Liver (tissue), 9 donors: ENCODE measurements around the gene PLXNA2. TPM values are rescaled to one million over a fixed set of nuclear protein-coding genes. Genes with fewer than 3 reads are reported as not detected.

Source experiments
- DNase-seq: peaks from one replicate; pipeline ENCODE4 v3.0.0-alpha.2; 2017; ENCODE audit warnings: low spot score
- H3K27ac ChIP-seq, 2 donors: one replicate each; pipeline ENCODE4 v1.7.0; 2013; ENCODE audit warnings: inconsistent platforms in 2 of 2, low read length in 2 of 2, control low read depth in 1 of 2, low read depth in 1 of 2, mild to moderate bottlenecking in 1 of 2
- H3K27me3 ChIP-seq, 4 donors: one replicate each; pipeline versions ENCODE4 v1.6.1 to v1.7.0; 2013; ENCODE audit warnings: low read length in 3 of 4, inconsistent platforms in 1 of 4, mild to moderate bottlenecking in 1 of 4, moderate library complexity in 1 of 4; ENCODE audit not compliant: control insufficient read depth in 4 of 4, insufficient read depth in 4 of 4
- H3K36me3 ChIP-seq, 4 donors: one replicate each; pipeline versions ENCODE4 v1.6.1 to v1.7.0; 2013; ENCODE audit warnings: low read length in 3 of 4, mild to moderate bottlenecking in 3 of 4, low read depth in 1 of 4, moderate library complexity in 1 of 4; ENCODE audit not compliant: control insufficient read depth in 4 of 4, insufficient read depth in 3 of 4
- H3K4me1 ChIP-seq, 4 donors: one replicate each; pipeline versions ENCODE4 v1.6.1 to v1.7.0; 2013; ENCODE audit warnings: low read length in 3 of 4, mild to moderate bottlenecking in 3 of 4, moderate library complexity in 1 of 4; ENCODE audit not compliant: control insufficient read depth in 4 of 4, insufficient read depth in 4 of 4
- H3K4me3 ChIP-seq, 3 donors: one replicate each; pipeline versions ENCODE4 v1.6.1 to v1.7.0; 2013; ENCODE audit warnings: low read length in 3 of 3, control low read depth in 1 of 3, low read depth in 1 of 3, mild to moderate bottlenecking in 1 of 3
- H3K9ac ChIP-seq, 2 donors: one replicate each; pipeline ENCODE4 v1.7.0; 2013; ENCODE audit warnings: low read length in 2 of 2, mild to moderate bottlenecking in 2 of 2, moderate library complexity in 2 of 2, control low read depth in 1 of 2, low read depth in 1 of 2
- H3K9me3 ChIP-seq, 4 donors: one replicate each; pipeline versions ENCODE4 v1.6.1 to v1.7.0; 2013; ENCODE audit warnings: low read length in 3 of 4; ENCODE audit not compliant: control insufficient read depth in 4 of 4
- FOXA1 ChIP-seq: IDR thresholded peaks from 2 replicates; pipeline ENCODE4 v1.6.1; 2016; ENCODE audit warnings: antibody characterized with exemption
- FOXA2 ChIP-seq: IDR thresholded peaks from 2 replicates; pipeline ENCODE4 v1.6.1; 2016; ENCODE audit warnings: antibody characterized with exemption
- HNF4G ChIP-seq: IDR thresholded peaks from 2 replicates; pipeline ENCODE4 v1.6.1; 2016; ENCODE audit warnings: antibody characterized with exemption
- JUND ChIP-seq, 2 donors: IDR thresholded peaks; 2 replicates each; pipeline ENCODE4 v1.6.1; 2016; ENCODE audit warnings: antibody characterized with exemption in 2 of 2
- NR2F2 ChIP-seq: IDR thresholded peaks from 2 replicates; pipeline ENCODE4 v1.6.1; 2016; ENCODE audit warnings: antibody characterized with exemption
- TAF1 ChIP-seq: conservative IDR thresholded peaks from 2 replicates; pipeline ENCODE4 v1.6.1; 2016; ENCODE audit warnings: antibody characterized with exemption, mild to moderate bottlenecking
- YY1 ChIP-seq: IDR thresholded peaks from 2 replicates; pipeline ENCODE4 v1.6.1; 2016; ENCODE audit warnings: antibody characterized with exemption, mild to moderate bottlenecking
- WGBS: extraction: QIAGEN DNeasy Blood & Tissue Kit; methylation state at CpG from one replicate; pipeline ENCODE4 v1.1.7; 2013; 5-methylcytosine and 5-hydroxymethylcytosine counted together
- polyA plus RNA-seq, 2 donors: library from polyadenylated mRNA; stranded (reverse) in 1 of 2; unstranded in 1 of 2; fragments of 200-250 nt in 1 of 2; fragments of >200 nt in 1 of 2; fragmentation: Nextera tagmentation in 1 of 2; extraction: Ambion mirVana in 1 of 2; gene quantifications; one replicate each; pipeline versions ENCODE4 v1.2.1 to v1.2.3, GENCODE V29; 2013 to 2015
- total RNA-seq, 2 donors: library from RNA; depleted of rRNA; stranded (reverse); fragments of >200 nt; gene quantifications; one replicate each; pipeline ENCODE4 v1.2.3, GENCODE V29; 2014
- TF ChIP-seq, protein P1 (sequence below): IDR thresholded peaks from 2 replicates; pipeline ENCODE4 v1.6.1; 2016; ENCODE audit warnings: antibody characterized with exemption
- TF ChIP-seq, protein P2 (sequence below): fragments of 150-350 bp; IDR thresholded peaks from 2 replicates; pipeline ENCODE4 v1.5.1; 2017; ENCODE audit warnings: improper control_type of control experiment, low read depth, low read length; ENCODE audit not compliant: missing input control
- TF ChIP-seq, protein P3 (sequence below): IDR thresholded peaks from 2 replicates; pipeline ENCODE4 v1.6.1; 2016; ENCODE audit warnings: antibody characterized with exemption
- TF ChIP-seq, protein P4 (sequence below): IDR thresholded peaks from 2 replicates; pipeline ENCODE4 v1.6.1; 2016; ENCODE audit warnings: antibody characterized with exemption, mild to moderate bottlenecking
- donor health status: healthy.
- donor health status: healthy.
- donor health status: healthy.
- donor health status: healthy.
- donor health status: healthy.

The PLXNA2 gene
- total and polyA plus RNA-seq, 4 donors: 1.8 to 9.2 (median 2.8) TPM

DNA sequence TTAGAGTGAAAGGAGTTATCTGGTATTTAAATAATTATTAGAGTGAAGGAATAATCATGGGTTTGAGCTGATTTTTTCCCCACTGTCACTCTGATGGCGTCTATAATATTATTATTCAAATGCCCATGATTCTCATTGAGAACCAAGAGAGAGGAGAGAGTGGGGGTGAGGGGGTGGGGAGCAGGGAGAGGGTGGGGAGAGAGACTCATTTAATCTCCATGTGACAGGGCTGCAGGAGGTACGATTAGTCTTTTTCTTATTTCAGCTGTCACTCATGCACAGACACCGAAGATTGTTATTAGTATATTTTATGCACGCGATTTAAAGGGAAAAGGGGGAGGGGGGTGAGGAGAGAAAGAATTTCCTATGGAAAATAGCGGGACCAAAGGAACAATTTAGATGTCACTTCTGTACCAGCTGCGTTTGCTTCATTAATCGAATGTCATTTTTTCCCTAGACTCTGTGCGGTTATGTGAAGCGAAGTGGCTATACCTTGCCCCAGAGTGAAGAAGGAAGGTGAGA, 19.9 kb downstream of the PLXNA2 start:
- Histone ChIP-seq H3K36me3 (no peaks in the 10 kb centered on the region), H3K9me3 (no peaks in the 10 kb centered on the region), H3K27ac (no peak overlapping the region), H3K4me1 (no peaks in the 10 kb centered on the region), H3K9ac (no peak overlapping the region), H3K4me3 (no peak overlapping the region), H3K27me3 (no peaks in the 10 kb centered on the region)
- WGBS: 93% methylated on average over 10 of the region's 10 CpGs
- no peak for DNase-seq
- TF ChIP-seq JUND (IDR thresholded peaks at IDR 0.05) (no peak), HNF4G (no peak), TAF1 (no peak), NR2F2 (no peak), FOXA2 (no peak), FOXA1 (no peak)
- TF ChIP-seq, protein P1, sequence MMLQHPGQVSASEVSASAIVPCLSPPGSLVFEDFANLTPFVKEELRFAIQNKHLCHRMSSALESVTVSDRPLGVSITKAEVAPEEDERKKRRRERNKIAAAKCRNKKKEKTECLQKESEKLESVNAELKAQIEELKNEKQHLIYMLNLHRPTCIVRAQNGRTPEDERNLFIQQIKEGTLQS: no peak
- TF ChIP-seq, protein P2, sequence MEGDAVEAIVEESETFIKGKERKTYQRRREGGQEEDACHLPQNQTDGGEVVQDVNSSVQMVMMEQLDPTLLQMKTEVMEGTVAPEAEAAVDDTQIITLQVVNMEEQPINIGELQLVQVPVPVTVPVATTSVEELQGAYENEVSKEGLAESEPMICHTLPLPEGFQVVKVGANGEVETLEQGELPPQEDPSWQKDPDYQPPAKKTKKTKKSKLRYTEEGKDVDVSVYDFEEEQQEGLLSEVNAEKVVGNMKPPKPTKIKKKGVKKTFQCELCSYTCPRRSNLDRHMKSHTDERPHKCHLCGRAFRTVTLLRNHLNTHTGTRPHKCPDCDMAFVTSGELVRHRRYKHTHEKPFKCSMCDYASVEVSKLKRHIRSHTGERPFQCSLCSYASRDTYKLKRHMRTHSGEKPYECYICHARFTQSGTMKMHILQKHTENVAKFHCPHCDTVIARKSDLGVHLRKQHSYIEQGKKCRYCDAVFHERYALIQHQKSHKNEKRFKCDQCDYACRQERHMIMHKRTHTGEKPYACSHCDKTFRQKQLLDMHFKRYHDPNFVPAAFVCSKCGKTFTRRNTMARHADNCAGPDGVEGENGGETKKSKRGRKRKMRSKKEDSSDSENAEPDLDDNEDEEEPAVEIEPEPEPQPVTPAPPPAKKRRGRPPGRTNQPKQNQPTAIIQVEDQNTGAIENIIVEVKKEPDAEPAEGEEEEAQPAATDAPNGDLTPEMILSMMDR: no peak
- TF ChIP-seq, protein P3, sequence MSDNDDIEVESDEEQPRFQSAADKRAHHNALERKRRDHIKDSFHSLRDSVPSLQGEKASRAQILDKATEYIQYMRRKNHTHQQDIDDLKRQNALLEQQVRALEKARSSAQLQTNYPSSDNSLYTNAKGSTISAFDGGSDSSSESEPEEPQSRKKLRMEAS: no peak

DNA sequence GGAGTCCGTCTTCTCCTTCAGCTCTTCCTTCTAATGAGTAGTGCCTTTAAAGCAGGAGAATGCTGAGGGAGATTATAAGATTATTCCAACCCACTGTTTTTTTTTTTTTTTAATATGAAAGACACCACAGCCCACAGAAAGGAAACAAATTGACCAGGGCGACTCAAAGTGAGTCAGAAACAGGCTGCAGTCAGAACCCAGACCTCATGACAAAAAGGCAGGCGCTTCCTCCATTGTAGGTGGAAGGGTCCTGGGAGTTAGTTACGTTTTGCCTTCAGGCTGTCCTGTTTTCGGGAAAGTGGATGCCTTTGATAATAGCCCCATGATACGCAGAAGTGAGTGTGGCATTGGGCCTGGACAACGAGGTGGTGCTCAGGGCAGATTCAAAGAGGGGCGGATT, 21.0 kb downstream of the PLXNA2 start:
- Histone ChIP-seq H3K4me1 (peaks cover 0 to 2% (median 0%) of the 10 kb centered on the region in 4 donors), H3K36me3 (no peaks in the 10 kb centered on the region), H3K27me3 (no peaks in the 10 kb centered on the region), H3K27ac (no peak overlapping the region), H3K4me3 (no peak overlapping the region), H3K9me3 (no peaks in the 10 kb centered on the region), H3K9ac (no peak overlapping the region)
- 90% methylated on average over 8 of the region's 8 CpGs for WGBS
- no peak for DNase-seq
- no peak for TF ChIP-seq YY1
- TF ChIP-seq, protein P2: no peak
- TF ChIP-seq, protein P4, sequence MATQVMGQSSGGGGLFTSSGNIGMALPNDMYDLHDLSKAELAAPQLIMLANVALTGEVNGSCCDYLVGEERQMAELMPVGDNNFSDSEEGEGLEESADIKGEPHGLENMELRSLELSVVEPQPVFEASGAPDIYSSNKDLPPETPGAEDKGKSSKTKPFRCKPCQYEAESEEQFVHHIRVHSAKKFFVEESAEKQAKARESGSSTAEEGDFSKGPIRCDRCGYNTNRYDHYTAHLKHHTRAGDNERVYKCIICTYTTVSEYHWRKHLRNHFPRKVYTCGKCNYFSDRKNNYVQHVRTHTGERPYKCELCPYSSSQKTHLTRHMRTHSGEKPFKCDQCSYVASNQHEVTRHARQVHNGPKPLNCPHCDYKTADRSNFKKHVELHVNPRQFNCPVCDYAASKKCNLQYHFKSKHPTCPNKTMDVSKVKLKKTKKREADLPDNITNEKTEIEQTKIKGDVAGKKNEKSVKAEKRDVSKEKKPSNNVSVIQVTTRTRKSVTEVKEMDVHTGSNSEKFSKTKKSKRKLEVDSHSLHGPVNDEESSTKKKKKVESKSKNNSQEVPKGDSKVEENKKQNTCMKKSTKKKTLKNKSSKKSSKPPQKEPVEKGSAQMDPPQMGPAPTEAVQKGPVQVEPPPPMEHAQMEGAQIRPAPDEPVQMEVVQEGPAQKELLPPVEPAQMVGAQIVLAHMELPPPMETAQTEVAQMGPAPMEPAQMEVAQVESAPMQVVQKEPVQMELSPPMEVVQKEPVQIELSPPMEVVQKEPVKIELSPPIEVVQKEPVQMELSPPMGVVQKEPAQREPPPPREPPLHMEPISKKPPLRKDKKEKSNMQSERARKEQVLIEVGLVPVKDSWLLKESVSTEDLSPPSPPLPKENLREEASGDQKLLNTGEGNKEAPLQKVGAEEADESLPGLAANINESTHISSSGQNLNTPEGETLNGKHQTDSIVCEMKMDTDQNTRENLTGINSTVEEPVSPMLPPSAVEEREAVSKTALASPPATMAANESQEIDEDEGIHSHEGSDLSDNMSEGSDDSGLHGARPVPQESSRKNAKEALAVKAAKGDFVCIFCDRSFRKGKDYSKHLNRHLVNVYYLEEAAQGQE: no peak
